Hepatocyte (in vitro differentiated cells): ENCODE measurements around the gene SIGLEC11. TPM values are rescaled to one million over a fixed set of nuclear protein-coding genes. Genes with fewer than 3 reads are reported as not detected.

Source experiments
- DNase-seq: peaks from one replicate; pipeline ENCODE4 v3.0.0-alpha.2; 2016; ENCODE audit warnings: low spot score
- H2AFZ ChIP-seq: fragments of 200-600 bp; sonication (generic); 2 replicates; pipeline ENCODE4 v1.6.0; 2016; ENCODE audit warnings: antibody characterized with exemption, mild to moderate bottlenecking
- H3K27ac ChIP-seq: fragments of 200-600 bp; sonication (generic); 2 replicates; pipeline ENCODE4 v1.5.1; 2016; ENCODE audit warnings: mild to moderate bottlenecking
- H3K27me3 ChIP-seq: fragments of 200-600 bp; sonication (generic); 2 replicates; pipeline ENCODE4 v1.6.1; 2016
- H3K36me3 ChIP-seq: fragments of 200-600 bp; sonication (generic); replicated peaks from 2 replicates; pipeline ENCODE4 v1.5.1; 2016; ENCODE audit warnings: low read depth; ENCODE audit not compliant: insufficient read depth
- H3K4me1 ChIP-seq: fragments of 200-600 bp; sonication (generic); 2 replicates; pipeline ENCODE4 v1.5.1; 2016; ENCODE audit warnings: mild to moderate bottlenecking, moderate library complexity; ENCODE audit not compliant: insufficient read depth
- H3K4me2 ChIP-seq: fragments of 200-600 bp; sonication (generic); 2 replicates; pipeline ENCODE4 v1.6.0; 2016
- H3K4me3 ChIP-seq: fragments of 200-600 bp; sonication (generic); 2 replicates; pipeline ENCODE4 v1.5.1; 2016; ENCODE audit warnings: mild to moderate bottlenecking
- H3K79me2 ChIP-seq: fragments of 200-600 bp; sonication (generic); 2 replicates; pipeline ENCODE4 v1.6.0; 2017; ENCODE audit warnings: mild to moderate bottlenecking
- H3K9me2 ChIP-seq: fragments of 200-600 bp; sonication (generic); replicated peaks from 2 replicates; pipeline ENCODE4 v1.6.0; 2017; ENCODE audit warnings: mild to moderate bottlenecking; ENCODE audit not compliant: insufficient read depth
- H3K9me3 ChIP-seq: fragments of 200-600 bp; sonication (generic); 2 replicates; pipeline ENCODE4 v1.5.1; 2016; ENCODE audit warnings: low read depth, mild to moderate bottlenecking
- H4K20me1 ChIP-seq: fragments of 200-600 bp; sonication (generic); 2 replicates; pipeline ENCODE4 v1.6.0; 2016; ENCODE audit warnings: mild to moderate bottlenecking; ENCODE audit not compliant: insufficient read depth, poor library complexity, severe bottlenecking
- EZH2 ChIP-seq: fragments of 200-600 bp; sonication (generic); IDR thresholded peaks from 2 replicates; pipeline ENCODE4 v1.6.1; 2016; ENCODE audit warnings: antibody characterized with exemption, mild to moderate bottlenecking, borderline replicate concordance
- EZH2phosphoT487 ChIP-seq: fragments of 200-600 bp; sonication (generic); IDR thresholded peaks from one replicate; pipeline ENCODE4 v1.6.1; 2018; ENCODE audit warnings: antibody characterized with exemption, mild to moderate bottlenecking, low read depth, moderate library complexity; ENCODE audit not compliant: unreplicated experiment, severe bottlenecking
- WGBS: methylation state at CpG from one replicate; pipeline ENCODE4 v1.1.6; 2016; ENCODE audit warnings: low lambda C conversion rate; ENCODE audit errors: missing lambda C conversion rate; 5-methylcytosine and 5-hydroxymethylcytosine counted together
- polyA plus RNA-seq: library from polyadenylated mRNA; unstranded; fragments of >200 nt; fragmentation: Nextera tagmentation; extraction: Ambion mirVana; gene quantifications from 2 replicates; pipeline ENCODE4 v1.2.1, GENCODE V29; 2016
- total RNA-seq: library from RNA; depleted of rRNA; stranded (reverse); fragments of >200 nt; gene quantifications from 2 replicates; pipeline ENCODE4 v1.2.3, GENCODE V29; 2014
- TF ChIP-seq, protein P1 (sequence below): fragments of 200-600 bp; sonication (generic); IDR thresholded peaks from 2 replicates; pipeline ENCODE4 v1.5.1; 2016; ENCODE audit warnings: antibody characterized with exemption, mild to moderate bottlenecking; ENCODE audit not compliant: poor library complexity

SIGLEC11 gene
- total and polyA plus RNA-seq, 2 experiments from 2014 or later, result 6.0 to 15.8 TPM

DNA sequence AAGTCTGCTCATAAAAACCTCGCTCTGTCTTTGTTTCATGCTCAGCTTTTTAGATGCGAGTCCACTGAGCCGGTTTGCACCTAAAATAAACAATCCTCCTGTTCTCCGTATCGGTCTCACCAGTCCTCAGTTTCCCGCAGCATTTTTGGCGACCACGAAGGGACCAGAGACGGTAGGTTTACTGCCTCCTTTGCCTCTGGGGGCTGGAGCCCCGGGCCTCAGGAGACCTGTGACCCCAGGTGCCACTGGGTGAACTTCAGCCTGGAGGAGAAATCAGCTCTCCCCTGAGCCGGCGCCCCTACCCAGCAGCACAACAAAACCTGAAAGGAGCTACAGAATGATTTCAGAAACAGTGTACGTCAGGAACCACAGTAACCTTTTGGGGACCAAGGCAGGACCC, 8.1 kb downstream of the SIGLEC11 start:
- WGBS, result 62% methylated on average over 13 of the region's 13 CpGs
- H3K79me2 ChIP-seq, result no peaks in the 10 kb centered on the region
- no peaks in the 10 kb centered on the region for H3K9me2 ChIP-seq
- peaks cover 37% of the 10 kb centered on the region for H3K4me1 ChIP-seq
- H3K9me3 ChIP-seq, result no peaks in the 10 kb centered on the region
- H3K27me3 ChIP-seq, result no peaks in the 10 kb centered on the region
- no peak overlapping the region for H3K4me3 ChIP-seq
- peak overlapping the region; percentile 37 for H3K4me2 ChIP-seq
- no peaks in the 10 kb centered on the region for H3K36me3 ChIP-seq
- H3K27ac ChIP-seq, result peak overlapping the region; percentile 73
- H4K20me1 ChIP-seq, result no peaks in the 10 kb centered on the region
- TF ChIP-seq EZH2phosphoT487 (no peak), EZH2 (no peak)
- TF ChIP-seq, protein P1, sequence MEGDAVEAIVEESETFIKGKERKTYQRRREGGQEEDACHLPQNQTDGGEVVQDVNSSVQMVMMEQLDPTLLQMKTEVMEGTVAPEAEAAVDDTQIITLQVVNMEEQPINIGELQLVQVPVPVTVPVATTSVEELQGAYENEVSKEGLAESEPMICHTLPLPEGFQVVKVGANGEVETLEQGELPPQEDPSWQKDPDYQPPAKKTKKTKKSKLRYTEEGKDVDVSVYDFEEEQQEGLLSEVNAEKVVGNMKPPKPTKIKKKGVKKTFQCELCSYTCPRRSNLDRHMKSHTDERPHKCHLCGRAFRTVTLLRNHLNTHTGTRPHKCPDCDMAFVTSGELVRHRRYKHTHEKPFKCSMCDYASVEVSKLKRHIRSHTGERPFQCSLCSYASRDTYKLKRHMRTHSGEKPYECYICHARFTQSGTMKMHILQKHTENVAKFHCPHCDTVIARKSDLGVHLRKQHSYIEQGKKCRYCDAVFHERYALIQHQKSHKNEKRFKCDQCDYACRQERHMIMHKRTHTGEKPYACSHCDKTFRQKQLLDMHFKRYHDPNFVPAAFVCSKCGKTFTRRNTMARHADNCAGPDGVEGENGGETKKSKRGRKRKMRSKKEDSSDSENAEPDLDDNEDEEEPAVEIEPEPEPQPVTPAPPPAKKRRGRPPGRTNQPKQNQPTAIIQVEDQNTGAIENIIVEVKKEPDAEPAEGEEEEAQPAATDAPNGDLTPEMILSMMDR, result no peak
- DNase-seq, result no peak
- H2AFZ ChIP-seq, result no peak overlapping the region

DNA sequence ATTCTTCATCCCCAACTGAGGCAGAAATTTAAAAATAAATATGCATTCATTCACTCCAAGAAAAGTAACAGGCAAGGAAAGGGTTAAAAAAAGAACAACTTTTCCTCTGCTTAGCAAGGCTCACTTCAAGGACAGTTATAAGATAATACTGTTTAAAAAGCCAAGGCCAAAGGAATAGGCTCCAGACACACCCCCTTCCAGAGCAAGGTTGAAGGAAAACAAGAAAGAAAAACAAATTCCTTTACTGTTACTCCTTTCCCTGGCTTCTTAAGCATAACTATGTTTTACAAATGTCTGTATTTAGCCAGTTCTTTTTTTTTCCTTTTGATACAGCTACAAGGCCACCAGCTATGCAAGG, 8.5 kb downstream of the SIGLEC11 start:
- Histone ChIP-seq H3K4me1 (peaks cover 37% of the 10 kb centered on the region), H3K4me3 (no peak overlapping the region), H3K9me3 (no peaks in the 10 kb centered on the region), H3K9me2 (no peaks in the 10 kb centered on the region), H3K36me3 (no peaks in the 10 kb centered on the region), H2AFZ (no peak overlapping the region), H3K27ac (peak overlapping the region; percentile 73), H3K27me3 (no peaks in the 10 kb centered on the region), H3K79me2 (no peaks in the 10 kb centered on the region), H4K20me1 (no peaks in the 10 kb centered on the region), H3K4me2 (peak overlapping the region; percentile 37)
- no peak for DNase-seq
- TF ChIP-seq EZH2phosphoT487, result no peak
- no peak for TF ChIP-seq EZH2
- TF ChIP-seq, protein P1, result no peak

DNA sequence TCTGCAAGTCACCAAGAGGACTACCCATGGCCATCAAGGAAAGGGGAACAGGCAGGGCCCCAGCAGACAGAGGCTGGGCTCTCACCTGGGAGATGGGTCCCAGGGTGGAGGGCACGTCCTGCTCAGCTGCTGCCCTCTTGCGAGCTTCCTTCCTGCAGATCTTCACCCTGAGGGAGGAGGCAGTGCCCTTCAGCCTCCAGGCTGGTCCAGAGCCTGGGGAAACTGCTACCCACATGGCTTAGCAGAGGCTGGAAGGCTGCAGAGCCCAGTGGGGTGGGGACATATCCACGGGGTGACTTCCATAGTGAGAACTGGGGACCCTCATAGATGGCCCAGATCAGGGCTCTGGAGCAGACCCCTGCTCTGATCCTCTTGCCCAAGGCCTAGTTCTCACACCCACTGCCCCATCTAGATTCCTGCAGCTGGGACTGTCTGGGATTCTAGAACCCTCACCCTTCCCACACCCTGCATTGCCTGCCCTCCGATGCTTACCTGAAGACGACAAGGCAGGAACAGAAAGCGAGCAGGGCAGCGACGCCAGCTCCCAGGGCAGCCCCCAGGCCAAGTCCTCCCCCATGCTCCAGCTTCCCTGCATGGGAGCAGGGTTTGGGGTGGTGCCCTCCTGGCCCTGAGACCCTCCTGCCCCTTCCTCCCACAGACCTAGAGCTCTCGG, 9.0 kb downstream of the SIGLEC11 start:
- Histone ChIP-seq H3K79me2 (no peaks in the 10 kb centered on the region), H4K20me1 (no peaks in the 10 kb centered on the region), H3K36me3 (no peaks in the 10 kb centered on the region), H3K27ac (peak overlapping the region; percentile 20), H3K4me1 (peaks cover 37% of the 10 kb centered on the region), H3K27me3 (no peaks in the 10 kb centered on the region), H3K4me2 (peak overlapping the region; percentile 37), H3K9me2 (no peaks in the 10 kb centered on the region), H2AFZ (no peak overlapping the region), H3K4me3 (no peak overlapping the region), H3K9me3 (no peaks in the 10 kb centered on the region)
- no peak for TF ChIP-seq EZH2
- TF ChIP-seq, protein P1, result no peak
- no peak for TF ChIP-seq EZH2phosphoT487
- no peak for DNase-seq
- WGBS, result 89% methylated on average over 9 of the region's 9 CpGs
